ENCODE data around the gene TMEM223.
"Not testable (repeated sequence)": the region's sequence is repeated elsewhere in the genome, so short reads cannot be mapped to it uniquely, and the experiment has no call there.

Gene TMEM223

GRCh38 chr11:62753736-62754603 lies 37.8 kb downstream of the TMEM223 start, which contains the start of gene ZBTB3:
ZBTB3 (minus strand) TSS chr11:62754160; CDS start chr11:62753664, 496 bp downstream.
- peak; percentile 94 to 95 for DNase-seq (ENCODE audit: extremely low read depth in 1 of 2, low read depth in 1 of 2)

GRCh38 chr11:62752994-62753735 lies 38.6 kb downstream of the TMEM223 start:
- no peak for DNase-seq (ENCODE audit: extremely low read depth in 1 of 2, low read depth in 1 of 2)

DNA sequence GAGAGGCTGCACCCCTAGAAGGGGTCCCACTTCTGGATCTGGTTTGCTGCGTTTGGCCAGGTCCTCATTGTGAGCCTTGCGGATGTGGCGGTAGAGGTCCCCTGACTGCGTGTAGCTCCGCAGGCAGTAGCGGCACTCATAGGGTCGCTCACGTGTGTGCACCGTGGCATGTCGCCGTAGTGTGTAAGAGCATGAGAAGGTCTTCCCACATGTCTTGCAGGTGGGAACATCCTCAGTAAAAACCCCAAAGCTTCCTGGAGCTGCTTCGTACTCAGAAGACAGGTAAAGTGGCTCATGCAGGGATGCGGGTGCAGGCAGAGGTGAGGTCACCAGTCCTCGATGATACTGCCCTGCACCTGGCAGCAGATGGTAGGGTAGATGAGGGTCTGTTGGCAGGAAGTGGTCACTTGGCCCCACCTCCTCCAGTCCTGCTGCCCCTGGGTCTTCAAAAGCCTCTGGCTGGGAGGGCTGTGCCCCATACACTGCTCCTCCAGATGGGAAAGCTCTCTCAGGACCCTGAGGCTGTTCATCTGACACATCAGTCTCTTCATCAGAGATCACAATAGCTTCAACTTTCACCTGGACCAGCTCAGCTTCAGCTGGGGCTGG lies 39.5 kb downstream of the TMEM223 start:
- DNase-seq (ENCODE audit: extremely low read depth in 1 of 2, low read depth in 1 of 2) = no peak

GRCh38 chr11:62749931-62750330 lies 41.9 kb downstream of the TMEM223 start:
- DNase-seq (ENCODE audit: extremely low read depth in 1 of 2, low read depth in 1 of 2) = not testable (repeated sequence)

DNA sequence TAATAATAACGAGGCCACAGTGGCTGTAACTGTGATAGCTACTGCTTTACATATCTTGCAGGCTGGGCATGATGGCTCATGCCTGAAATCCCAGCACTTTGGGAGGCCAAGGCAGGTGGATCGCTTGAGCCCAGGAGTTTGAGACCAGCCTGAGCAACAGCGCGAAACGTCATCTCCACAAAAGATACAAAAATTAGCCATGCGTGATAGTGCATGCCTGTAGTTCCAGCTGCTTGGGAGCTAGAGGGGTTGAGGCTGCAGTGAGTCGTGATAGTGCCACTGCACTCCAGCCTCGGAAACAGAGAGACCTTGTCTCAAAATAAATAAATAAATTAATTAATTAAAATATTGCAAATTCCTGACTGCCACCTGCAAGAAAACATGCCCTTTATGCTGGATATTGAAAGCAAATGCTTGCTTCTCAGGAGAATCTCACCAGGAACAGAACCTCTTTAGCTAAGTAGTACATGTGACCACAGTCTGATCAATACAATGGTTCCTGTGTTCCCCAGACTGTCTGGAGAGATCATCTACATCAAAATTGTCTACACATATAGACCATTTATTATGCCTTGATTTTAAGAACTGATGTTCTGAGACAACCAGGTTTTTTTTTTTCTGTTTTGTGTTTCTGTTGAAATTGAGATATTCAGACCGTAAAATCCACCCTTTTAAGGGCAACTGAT lies 44.2 kb downstream of the TMEM223 start:
- DNase-seq (ENCODE audit: extremely low read depth in 1 of 2, low read depth in 1 of 2) = no peak

Data from activated CD8-positive, alpha-beta memory T cell treated with anti-CD3 and anti-CD28 coated beads for 1 hour (primary cell).